ENCODE data around the gene FGFBP2.

DNA sequence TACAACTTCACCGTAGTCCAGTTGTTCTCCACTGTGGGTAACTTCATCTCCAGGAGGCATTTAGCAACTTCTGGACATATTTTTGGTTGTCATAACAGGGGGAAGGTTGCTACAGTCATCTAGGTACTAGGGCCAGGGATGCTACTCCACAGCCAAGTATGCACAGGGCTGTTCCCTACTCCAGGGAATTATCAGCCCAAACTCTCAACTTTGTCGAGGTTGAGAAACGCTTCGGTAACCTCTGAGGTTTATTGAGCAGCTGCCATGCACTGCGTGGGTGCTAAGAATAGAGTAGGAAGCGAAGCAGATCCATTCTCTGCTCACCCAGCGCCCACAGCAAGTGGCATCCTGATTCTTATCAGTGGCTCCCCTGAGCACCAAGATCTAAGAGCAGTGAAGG is 32.7 kb downstream of the FGFBP2 start:
- TF ChIP-seq ATF2 (tag by site-specific recombination; IDR thresholded peaks at IDR 0.05; ENCODE audit: low read depth): no peak
- no peak for TF ChIP-seq ZBTB6 (tag by site-specific recombination; IDR thresholded peaks at IDR 0.05)
- no peak for TF ChIP-seq YY2 (tag by site-specific recombination; IDR thresholded peaks at IDR 0.05)
- TF ChIP-seq ZNF274 (IDR thresholded peaks at IDR 0.05; ENCODE audit: low read length): no peak
- TF ChIP-seq ZNF274 (tag by site-specific recombination; IDR thresholded peaks at IDR 0.05; ENCODE audit: borderline replicate concordance): no peak
- no peak for TF ChIP-seq ZNF530 (tag by site-specific recombination; IDR thresholded peaks at IDR 0.05; ENCODE audit: low read depth)
- TF ChIP-seq ZBTB8A (tag by site-specific recombination; IDR thresholded peaks at IDR 0.05): no peak
- no peak for TF ChIP-seq KLF16 (tag by site-specific recombination; IDR thresholded peaks at IDR 0.05)
- no peak for TF ChIP-seq TRIM28 (IDR thresholded peaks at IDR 0.05; ENCODE audit: borderline replicate concordance, low read length)
- TF ChIP-seq CTCF (tag by site-specific recombination; IDR thresholded peaks at IDR 0.05): no peak
- TF ChIP-seq ZNF350 (tag by site-specific recombination; IDR thresholded peaks at IDR 0.05): no peak
- no peak for TF ChIP-seq ZNF501 (tag by site-specific recombination; IDR thresholded peaks at IDR 0.05)
- TF ChIP-seq ZNF837 (tag by site-specific recombination; IDR thresholded peaks at IDR 0.05): no peak
- no peak for TF ChIP-seq TCF7L2 (IDR thresholded peaks at IDR 0.05; ENCODE audit: borderline replicate concordance, low read depth, low read length)
